Heart left ventricle (tissue), 16 donors: Measurements from ENCODE around the gene SUPT20HL2. TPM values are rescaled to one million over a fixed set of nuclear protein-coding genes. Genes with fewer than 3 reads are reported as not detected.

Experiments used
- ATAC-seq, 4 donors: fragments of 200-7000 bp; cut with Tn5 transposase; one replicate each; pipeline ENCODE4 v1.9.1; 2020 to 2022; ENCODE audit warnings: moderate library complexity in 4 of 4, mild to moderate bottlenecking in 3 of 4, moderate number of reproducible peaks in 1 of 4
- DNase-seq, 5 donors: peaks; one replicate each; pipeline ENCODE4 v3.0.0-alpha.2; 2020
- H3K27ac ChIP-seq, 12 donors: fragments of 200-600 bp; sonication (generic) in 4 of 12; one replicate each; pipeline versions ENCODE4 v1.5.0 to v1.8.0; 2016 to 2022; ENCODE audit warnings: mild to moderate bottlenecking in 2 of 12
- H3K27me3 ChIP-seq, 9 donors: fragments of 200-600 bp; sonication (generic) in 2 of 9; one replicate each; pipeline versions ENCODE4 v1.5.1 to v1.8.0; 2016 to 2022; ENCODE audit warnings: mild to moderate bottlenecking in 3 of 9
- H3K36me3 ChIP-seq, 9 donors: fragments of 200-600 bp; sonication (generic) in 2 of 9; one replicate each; pipeline versions ENCODE4 v1.5.0 to v1.8.0; 2018 to 2022; ENCODE audit warnings: mild to moderate bottlenecking in 2 of 9
- H3K4me1 ChIP-seq, 12 donors: fragments of 200-600 bp; sonication (generic) in 4 of 12; one replicate each; pipeline versions ENCODE4 v1.5.0 to v1.8.0; 2016 to 2022; ENCODE audit warnings: mild to moderate bottlenecking in 3 of 12
- H3K4me3 ChIP-seq, 12 donors: fragments of 200-600 bp; sonication (generic) in 4 of 12; one replicate each; pipeline versions ENCODE4 v1.5.0 to v1.8.0; 2017 to 2022; ENCODE audit warnings: mild to moderate bottlenecking in 9 of 12, moderate library complexity in 4 of 12
- H3K9me3 ChIP-seq, 12 donors: fragments of 200-600 bp; sonication (generic) in 4 of 12; one replicate each; pipeline versions ENCODE4 v1.5.0 to v1.8.0; 2016 to 2022; ENCODE audit warnings: mild to moderate bottlenecking in 1 of 12
- POLR2A ChIP-seq, 2 donors: fragments of 450-650 bp; IDR thresholded peaks; one replicate each; pipeline ENCODE4 v1.6.1; 2017; ENCODE audit warnings: antibody characterized with exemption in 2 of 2, mild to moderate bottlenecking in 2 of 2, moderate library complexity in 2 of 2
- WGBS, 4 donors: extraction: QIAGEN DNeasy Blood & Tissue Kit in 2 of 4; methylation state at CpG; one replicate each; pipeline versions ENCODE4 v1.1.5 to v1.1.7; 2013 to 2018; 5-methylcytosine and 5-hydroxymethylcytosine counted together
- intact Hi-C, 10 donors: fragments of 100-400 bp; cut with DNase I; formaldehyde crosslinking; loops; one replicate each; pipeline versions ENCODE4 v1.11.1 to v1.14.2; 2022
- polyA plus RNA-seq, 2 donors: library from polyadenylated mRNA; stranded (reverse); fragments of 200-250 nt; gene quantifications; one replicate each; pipeline ENCODE4 v1.2.3, GENCODE V29; 2013
- total RNA-seq, 9 donors: library from RNA; depleted of rRNA in 2 of 9; stranded (reverse); fragments of >200 nt in 2 of 9; fragmentation: NEBNext Ultra II Directional in 3 of 9; extraction: Animal tissue kit (Norgen Biotek cat#: 25700) in 3 of 9; gene quantifications; one replicate each; pipeline versions ENCODE4 v1.1.0 to v1.2.4, GENCODE V29; 2016 to 2023
- TF ChIP-seq, protein P1 (sequence below), 12 donors: fragments of 200-600 bp; sonication (generic) in 4 of 12; IDR thresholded peaks; one replicate each; pipeline versions ENCODE4 v1.5.0 to v1.8.0; 2018 to 2022; ENCODE audit warnings: antibody characterized with exemption in 12 of 12, mild to moderate bottlenecking in 5 of 12
- donor health status: ischemic (EF 13 %, LVEDD 7.1; RV severe dilation, severe dysfunction).
- donor health status: healthy with polysubstance abuse.
- donor health status: DM: no; HTN: yes; CAD: no.
- donor health status: DM: no; HTN: no; CAD: no.
- donor health status: ischemic (EF 25% LVEDD 6.9; RV normal size, moderate dysfunction).
- donor health status: ischemic (EF 25% LVEDD 5.7; RV mildly dilated, moderate dysfunction).
- donor health status: healthy.
- donor health status: DM: yes; HTN: yes; CAD: no.
- donor health status: ischemic (EF 35%, LVEDD 5.7; RV mildly dilated, moderate dysfunction).
- donor health status: nonischemic (EF 11% LVEDD 7.7; RV severe dilation, severe dysfunction).
- donor health status: DM: yes; HTN: yes; CAD: no.
- donor health status: PGD.
- donor health status: ischemic (EF 29% LVEDD 5.4; RV normal size, mild dysfunction).
- donor health status: nonischemic (EF 23%, LVEDD 6.1; RV moderate dilation, normal function).

The SUPT20HL2 gene
- total and polyA plus RNA-seq, 11 donors: 0.22 TPM; not detected in 10

DNA sequence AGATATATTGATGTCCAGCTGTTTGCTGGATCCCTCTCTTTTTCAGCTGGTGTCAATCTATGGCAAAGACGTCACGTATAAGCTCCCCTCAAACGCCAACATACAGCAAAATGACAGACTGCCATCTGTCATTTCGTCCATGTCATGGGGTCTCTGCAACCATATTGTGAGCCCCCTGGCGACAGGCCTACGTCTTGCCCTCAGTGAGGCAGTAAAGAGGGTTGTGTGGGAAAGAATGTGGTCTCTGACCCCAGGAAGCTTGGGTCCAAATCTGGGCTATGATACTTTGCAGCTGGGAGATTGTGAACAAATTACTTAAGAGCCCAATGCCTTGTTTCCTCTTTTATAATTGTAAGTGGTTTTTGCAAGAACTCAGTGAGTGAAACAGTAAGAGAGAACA is 7.4 kb downstream of the SUPT20HL2 start:
- TF ChIP-seq, protein P1, sequence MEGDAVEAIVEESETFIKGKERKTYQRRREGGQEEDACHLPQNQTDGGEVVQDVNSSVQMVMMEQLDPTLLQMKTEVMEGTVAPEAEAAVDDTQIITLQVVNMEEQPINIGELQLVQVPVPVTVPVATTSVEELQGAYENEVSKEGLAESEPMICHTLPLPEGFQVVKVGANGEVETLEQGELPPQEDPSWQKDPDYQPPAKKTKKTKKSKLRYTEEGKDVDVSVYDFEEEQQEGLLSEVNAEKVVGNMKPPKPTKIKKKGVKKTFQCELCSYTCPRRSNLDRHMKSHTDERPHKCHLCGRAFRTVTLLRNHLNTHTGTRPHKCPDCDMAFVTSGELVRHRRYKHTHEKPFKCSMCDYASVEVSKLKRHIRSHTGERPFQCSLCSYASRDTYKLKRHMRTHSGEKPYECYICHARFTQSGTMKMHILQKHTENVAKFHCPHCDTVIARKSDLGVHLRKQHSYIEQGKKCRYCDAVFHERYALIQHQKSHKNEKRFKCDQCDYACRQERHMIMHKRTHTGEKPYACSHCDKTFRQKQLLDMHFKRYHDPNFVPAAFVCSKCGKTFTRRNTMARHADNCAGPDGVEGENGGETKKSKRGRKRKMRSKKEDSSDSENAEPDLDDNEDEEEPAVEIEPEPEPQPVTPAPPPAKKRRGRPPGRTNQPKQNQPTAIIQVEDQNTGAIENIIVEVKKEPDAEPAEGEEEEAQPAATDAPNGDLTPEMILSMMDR (IDR thresholded peaks at IDR 0.05): no peak
- no peak for TF ChIP-seq POLR2A (IDR thresholded peaks at IDR 0.05)
- no peaks in the 10 kb centered on the region for H3K9me3 ChIP-seq
- no peak for DNase-seq
- 35 to 60% (median 50%) methylated on average over 6 of the region's 6 CpGs for WGBS, 4 donors
- peaks cover 0 to 14% (median 0%) of the 10 kb centered on the region in 12 donors for H3K4me1 ChIP-seq
- peaks cover 0 to 56% (median 0%) of the 10 kb centered on the region in 9 donors for H3K27me3 ChIP-seq
- no peak overlapping the region for H3K4me3 ChIP-seq
- no peaks in the 10 kb centered on the region for H3K36me3 ChIP-seq
- intact Hi-C loops: no loop called here
- peak overlapping the region in 1 of 12 donors; percentile 13 for H3K27ac ChIP-seq
- ATAC-seq: no peak

DNA sequence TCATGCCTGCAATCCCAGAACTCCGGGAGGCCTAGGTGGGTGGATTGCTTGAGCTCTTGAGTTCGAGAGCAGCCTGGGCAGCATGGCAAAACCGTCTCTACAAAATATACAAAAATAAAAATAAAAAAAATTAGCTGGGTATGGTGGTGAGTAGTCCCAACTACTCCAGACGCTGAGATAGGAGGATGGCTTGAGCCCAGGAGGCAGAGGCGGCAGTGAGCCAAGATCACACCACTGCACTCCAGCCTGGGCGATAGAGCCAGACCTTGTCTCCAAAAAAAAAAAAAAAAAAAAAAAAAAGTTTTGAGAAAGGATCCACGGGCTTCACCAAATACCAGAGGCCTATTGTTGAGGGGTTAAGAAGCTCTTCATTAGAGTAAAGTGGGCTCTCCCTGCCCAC is 8.0 kb downstream of the SUPT20HL2 start:
- DNase-seq: peak in 1 of 5 donors; percentile 35
- H3K4me1 ChIP-seq: peaks cover 0 to 9% (median 0%) of the 10 kb centered on the region in 12 donors
- ATAC-seq: peak in 2 of 4 donors; percentile 46 to 54

DNA sequence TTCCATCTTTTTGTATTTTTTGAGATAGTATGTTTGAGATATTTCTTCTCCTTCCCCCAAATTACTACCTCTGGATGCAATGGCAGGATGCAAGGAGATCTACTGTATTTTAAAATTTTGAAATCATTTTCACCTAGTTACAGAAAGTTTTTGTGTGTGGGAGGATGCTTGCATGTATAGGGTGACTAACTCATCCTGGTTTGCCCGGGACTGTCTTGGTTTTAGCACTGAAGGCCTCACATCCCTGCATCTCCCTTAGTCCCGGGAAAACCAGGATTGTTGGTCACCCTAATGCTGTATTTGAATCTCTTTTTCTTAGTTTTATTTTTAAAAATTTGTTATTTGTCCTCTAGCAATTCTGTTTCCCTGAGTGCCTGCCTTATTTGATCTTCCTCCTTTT is 12.1 kb downstream of the SUPT20HL2 start:
- no peak for TF ChIP-seq POLR2A (IDR thresholded peaks at IDR 0.05)
- TF ChIP-seq, protein P1 (IDR thresholded peaks at IDR 0.05): no peak
- intact Hi-C loops: no loop called here
- Histone ChIP-seq H3K9me3 (no peaks in the 10 kb centered on the region), H3K27ac (no peak overlapping the region), H3K4me3 (no peak overlapping the region), H3K27me3 (peaks cover 0 to 73% (median 0%) of the 10 kb centered on the region in 9 donors), H3K36me3 (no peaks in the 10 kb centered on the region), H3K4me1 (peaks cover 0 to 7% (median 0%) of the 10 kb centered on the region in 12 donors)
- DNase-seq (no peak), ATAC-seq (no peak)
- whole genome bisulfite sequencing, 4 donors: 63 to 93% (median 78%) methylated on average over 2 of the region's 2 CpGs

More for the DNA sequence above, 8.0 kb downstream of the SUPT20HL2 start:
- intact Hi-C loops: no loop called here
- Histone ChIP-seq H3K27me3 (peaks cover 0 to 61% (median 0%) of the 10 kb centered on the region in 9 donors), H3K9me3 (no peaks in the 10 kb centered on the region), H3K27ac (no peak overlapping the region), H3K4me3 (no peak overlapping the region), H3K36me3 (no peaks in the 10 kb centered on the region)
- WGBS, 4 donors: 29 to 53% (median 44%) methylated on average over 7 of the region's 7 CpGs
- TF ChIP-seq, protein P1 (IDR thresholded peaks at IDR 0.05): no peak
- no peak for TF ChIP-seq POLR2A (IDR thresholded peaks at IDR 0.05)

DNA sequence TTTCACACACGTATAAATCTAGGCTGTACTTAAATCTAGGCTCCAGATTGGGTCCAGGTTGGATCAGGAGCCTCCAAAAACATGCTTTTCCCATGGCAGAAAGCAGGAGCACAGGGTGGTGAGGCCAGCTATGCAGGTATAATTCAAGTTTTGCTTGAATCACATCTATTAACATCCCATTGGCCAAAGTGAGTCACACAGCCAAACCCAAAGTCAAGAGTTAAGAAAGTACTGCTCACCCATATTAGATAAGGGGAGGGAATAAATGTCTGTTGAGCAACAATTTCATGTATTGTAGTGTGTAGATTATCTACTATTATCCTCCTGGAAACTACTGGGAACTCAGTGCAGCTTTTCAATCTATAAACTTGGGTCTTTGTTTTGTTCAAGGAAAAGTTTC is 12.8 kb downstream of the SUPT20HL2 start:
- intact Hi-C loops: no loop called here
- ATAC-seq (no peak), DNase-seq (no peak)
- WGBS, 4 donors: 33 to 88% (median 67%) methylated on average over 1 of the region's 1 CpG
- Histone ChIP-seq H3K4me3 (no peak overlapping the region), H3K27me3 (peaks cover 0 to 69% (median 0%) of the 10 kb centered on the region in 9 donors), H3K9me3 (no peaks in the 10 kb centered on the region), H3K27ac (no peak overlapping the region), H3K4me1 (peaks cover 0 to under 1% (median 0%) of the 10 kb centered on the region in 12 donors), H3K36me3 (no peaks in the 10 kb centered on the region)
- TF ChIP-seq POLR2A (IDR thresholded peaks at IDR 0.05): no peak
- TF ChIP-seq, protein P1 (IDR thresholded peaks at IDR 0.05): no peak
